ENCODE results near the gene RNF222.
"Not testable (repeated sequence)": the region's sequence is repeated elsewhere in the genome, so short reads cannot be mapped to it uniquely, and the experiment has no call there.

The RNF222 gene

DNA sequence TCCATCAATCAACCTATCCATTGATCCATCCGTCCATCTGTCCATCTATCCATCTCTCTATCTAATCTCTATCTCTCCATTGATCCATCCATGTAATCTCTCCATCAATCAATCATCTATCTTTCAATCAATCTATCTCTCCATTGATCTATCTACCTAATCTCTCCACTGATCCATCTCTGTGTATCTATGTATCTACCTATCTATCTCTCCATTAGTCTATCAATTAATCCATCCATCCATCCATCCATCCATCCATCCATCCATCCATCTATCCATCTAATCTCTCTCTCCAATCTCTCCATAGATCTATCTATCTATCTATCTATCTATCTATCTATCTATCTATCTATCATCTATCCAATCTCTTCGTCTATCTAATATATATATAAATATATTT lies 3.5 kb upstream of the RNF222 start:
- H3K4me1 ChIP-seq (ENCODE audit: insufficient read depth, insufficient read length), result peaks cover 5% of the 10 kb centered on the region
- H3K9me3 ChIP-seq (ENCODE audit: insufficient read depth, low read length), result no peaks in the 10 kb centered on the region
- no peaks in the 10 kb centered on the region for H3K27me3 ChIP-seq (ENCODE audit: insufficient read depth, insufficient read length)
- no peak overlapping the region for H3K4me3 ChIP-seq (ENCODE audit: insufficient read length, low read depth)
- no peak overlapping the region for H3K9ac ChIP-seq (ENCODE audit: insufficient read length, low read depth)
- no peaks in the 10 kb centered on the region for H3K36me3 ChIP-seq (ENCODE audit: insufficient read depth, insufficient read length, low read length)
- DNase-seq (ENCODE audit: low read depth, low spot score), result no peak
- TF ChIP-seq YY1 (IDR thresholded peaks at IDR 0.05; ENCODE audit: insufficient read depth, insufficient read length), result no peak
- TF ChIP-seq ZNF274 (IDR thresholded peaks at IDR 0.05; ENCODE audit: low read depth, low read length), result no peak
- TF ChIP-seq SUZ12 (IDR thresholded peaks at IDR 0.05; ENCODE audit: extremely low read depth, insufficient read depth, insufficient read length), result no peak

GRCh38 chr17:8398980-8399379 lies 1.4 kb upstream of the RNF222 start:
- Histone ChIP-seq H3K9ac (ENCODE audit: insufficient read length, low read depth) (no peak overlapping the region), H3K36me3 (ENCODE audit: insufficient read depth, insufficient read length, low read length) (no peaks in the 10 kb centered on the region), H3K9me3 (ENCODE audit: insufficient read depth, low read length) (no peaks in the 10 kb centered on the region), H3K4me3 (ENCODE audit: insufficient read length, low read depth) (no peak overlapping the region), H3K27me3 (ENCODE audit: insufficient read depth, insufficient read length) (no peaks in the 10 kb centered on the region), H3K4me1 (ENCODE audit: insufficient read depth, insufficient read length) (no peaks in the 10 kb centered on the region)
- DNase-seq (ENCODE audit: low read depth, low spot score), result no peak
- TF ChIP-seq SUZ12 (IDR thresholded peaks at IDR 0.05; ENCODE audit: extremely low read depth, insufficient read depth, insufficient read length) (no peak), YY1 (IDR thresholded peaks at IDR 0.05; ENCODE audit: insufficient read depth, insufficient read length) (no peak), ZNF274 (IDR thresholded peaks at IDR 0.05; ENCODE audit: low read depth, low read length) (no peak)

DNA sequence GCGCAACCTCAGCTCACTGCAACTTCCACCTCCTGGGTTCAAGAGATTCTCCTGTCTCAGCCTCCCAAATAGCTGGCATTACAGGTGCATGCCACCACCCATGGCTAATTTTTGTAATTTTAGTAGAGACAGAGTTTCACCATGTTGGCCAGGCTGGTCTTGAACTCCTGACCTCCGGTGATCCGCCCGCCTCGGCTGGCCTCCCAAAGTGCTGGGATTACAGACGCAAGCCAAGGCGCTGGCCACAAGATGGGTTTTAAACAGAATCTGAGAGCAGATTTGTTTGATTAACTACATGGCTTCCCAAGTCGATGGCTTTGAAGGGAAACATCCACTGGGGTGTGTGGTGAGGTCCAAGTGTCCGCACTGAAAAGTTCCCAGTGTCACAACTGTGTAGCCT lies 3.1 kb downstream of the RNF222 start:
- H3K9ac ChIP-seq (ENCODE audit: insufficient read length, low read depth); DNase-seq (ENCODE audit: low read depth, low spot score); H3K27me3 ChIP-seq (ENCODE audit: insufficient read depth, insufficient read length); H3K4me1 ChIP-seq (ENCODE audit: insufficient read depth, insufficient read length); H3K9me3 ChIP-seq (ENCODE audit: insufficient read depth, low read length); H3K36me3 ChIP-seq (ENCODE audit: insufficient read depth, insufficient read length, low read length); H3K4me3 ChIP-seq (ENCODE audit: insufficient read length, low read depth): not testable (repeated sequence)

GRCh38 chr17:8393470-8394231 lies 4.0 kb downstream of the RNF222 start:
- DNase-seq (ENCODE audit: low read depth, low spot score), result no peak
- no peak overlapping the region for H3K4me3 ChIP-seq (ENCODE audit: insufficient read length, low read depth)

GRCh38 chr17:8392674-8393469 lies 4.8 kb downstream of the RNF222 start:
- Histone ChIP-seq H3K9ac (ENCODE audit: insufficient read length, low read depth) (no peak overlapping the region), H3K4me3 (ENCODE audit: insufficient read length, low read depth) (no peak overlapping the region), H3K4me1 (ENCODE audit: insufficient read depth, insufficient read length) (peaks cover 7% of the 10 kb centered on the region), H3K27me3 (ENCODE audit: insufficient read depth, insufficient read length) (no peaks in the 10 kb centered on the region), H3K9me3 (ENCODE audit: insufficient read depth, low read length) (no peaks in the 10 kb centered on the region), H3K36me3 (ENCODE audit: insufficient read depth, insufficient read length, low read length) (no peaks in the 10 kb centered on the region)
- no peak for DNase-seq (ENCODE audit: low read depth, low spot score)
- TF ChIP-seq ZNF274 (IDR thresholded peaks at IDR 0.05; ENCODE audit: low read depth, low read length) (no peak), SUZ12 (IDR thresholded peaks at IDR 0.05; ENCODE audit: extremely low read depth, insufficient read depth, insufficient read length) (no peak), YY1 (IDR thresholded peaks at IDR 0.05; ENCODE audit: insufficient read depth, insufficient read length) (no peak)

More at GRCh38 chr17:8393470-8394231, 4.0 kb downstream of the RNF222 start:
- Histone ChIP-seq H3K4me1 (ENCODE audit: insufficient read depth, insufficient read length) (peaks cover 7% of the 10 kb centered on the region), H3K36me3 (ENCODE audit: insufficient read depth, insufficient read length, low read length) (no peaks in the 10 kb centered on the region), H3K27me3 (ENCODE audit: insufficient read depth, insufficient read length) (no peaks in the 10 kb centered on the region), H3K9ac (ENCODE audit: insufficient read length, low read depth) (no peak overlapping the region), H3K9me3 (ENCODE audit: insufficient read depth, low read length) (no peaks in the 10 kb centered on the region)
- no peak for TF ChIP-seq YY1 (IDR thresholded peaks at IDR 0.05; ENCODE audit: insufficient read depth, insufficient read length)
- TF ChIP-seq SUZ12 (IDR thresholded peaks at IDR 0.05; ENCODE audit: extremely low read depth, insufficient read depth, insufficient read length), result no peak
- no peak for TF ChIP-seq ZNF274 (IDR thresholded peaks at IDR 0.05; ENCODE audit: low read depth, low read length)

GRCh38 chr17:8392274-8392673 lies 5.4 kb downstream of the RNF222 start:
- no peaks in the 10 kb centered on the region for H3K36me3 ChIP-seq (ENCODE audit: insufficient read depth, insufficient read length, low read length)
- no peak for DNase-seq (ENCODE audit: low read depth, low spot score)

GRCh38 chr17:8391711-8392110 lies 5.9 kb downstream of the RNF222 start:
- no peak for DNase-seq (ENCODE audit: low read depth, low spot score)

More at GRCh38 chr17:8392274-8392673, 5.4 kb downstream of the RNF222 start:
- Histone ChIP-seq H3K9me3 (ENCODE audit: insufficient read depth, low read length) (no peaks in the 10 kb centered on the region), H3K27me3 (ENCODE audit: insufficient read depth, insufficient read length) (no peaks in the 10 kb centered on the region), H3K4me1 (ENCODE audit: insufficient read depth, insufficient read length) (peaks cover 7% of the 10 kb centered on the region), H3K4me3 (ENCODE audit: insufficient read length, low read depth) (no peak overlapping the region), H3K9ac (ENCODE audit: insufficient read length, low read depth) (no peak overlapping the region)
- no peak for TF ChIP-seq ZNF274 (IDR thresholded peaks at IDR 0.05; ENCODE audit: low read depth, low read length)
- no peak for TF ChIP-seq YY1 (IDR thresholded peaks at IDR 0.05; ENCODE audit: insufficient read depth, insufficient read length)
- TF ChIP-seq SUZ12 (IDR thresholded peaks at IDR 0.05; ENCODE audit: extremely low read depth, insufficient read depth, insufficient read length), result no peak

More at GRCh38 chr17:8391711-8392110, 5.9 kb downstream of the RNF222 start:
- Histone ChIP-seq H3K4me3 (ENCODE audit: insufficient read length, low read depth) (no peak overlapping the region), H3K9me3 (ENCODE audit: insufficient read depth, low read length) (no peaks in the 10 kb centered on the region), H3K36me3 (ENCODE audit: insufficient read depth, insufficient read length, low read length) (no peaks in the 10 kb centered on the region), H3K4me1 (ENCODE audit: insufficient read depth, insufficient read length) (peaks cover 7% of the 10 kb centered on the region), H3K9ac (ENCODE audit: insufficient read length, low read depth) (no peak overlapping the region), H3K27me3 (ENCODE audit: insufficient read depth, insufficient read length) (no peaks in the 10 kb centered on the region)
- no peak for TF ChIP-seq SUZ12 (IDR thresholded peaks at IDR 0.05; ENCODE audit: extremely low read depth, insufficient read depth, insufficient read length)

All from NT2/D1 (cell line).